Kidney (tissue), 14 donors: Measurements from ENCODE around the gene TBC1D5. TPM values are rescaled to one million over a fixed set of nuclear protein-coding genes. Genes with fewer than 3 reads are reported as not detected.
"Not testable (repeated sequence)": the region's sequence is repeated elsewhere in the genome, so short reads cannot be mapped to it uniquely, and the experiment has no call there.

Experiments
- DNase-seq, 5 donors: peaks; one replicate each; pipeline ENCODE4 v3.0.0-alpha.2; 2013 to 2020
- FAIRE-seq: peaks from 2 replicates; lab custom pipeline; 2012; peaks lifted over from hg19 to GRCh38; lab: Jason Lieb, UNC
- H3K27ac ChIP-seq, 2 donors: one replicate each; pipeline ENCODE4 v1.7.0; 2013; ENCODE audit warnings: low read depth in 2 of 2, low read length in 2 of 2, inconsistent platforms in 1 of 2
- H3K27me3 ChIP-seq: one replicate; pipeline ENCODE4 v1.7.1; 2013; ENCODE audit warnings: low read length, inconsistent platforms; ENCODE audit not compliant: control insufficient read depth, insufficient read depth
- H3K36me3 ChIP-seq, 3 donors: one replicate each; pipeline versions ENCODE4 v1.7.0 to v1.7.1; 2013; ENCODE audit warnings: low read length in 3 of 3, control low read depth in 1 of 3, inconsistent platforms in 1 of 3; ENCODE audit not compliant: insufficient read depth in 3 of 3, control insufficient read depth in 2 of 3
- H3K4me1 ChIP-seq, 3 donors: one replicate each; pipeline versions ENCODE4 v1.7.0 to v1.7.1; 2013; ENCODE audit warnings: low read length in 3 of 3, inconsistent platforms in 1 of 3, low read depth in 1 of 3; ENCODE audit not compliant: control insufficient read depth in 2 of 3, insufficient read depth in 2 of 3
- H3K4me3 ChIP-seq, 3 donors: one replicate each; pipeline versions ENCODE4 v1.7.0 to v1.8.1; 2013; ENCODE audit warnings: low read length in 3 of 3, control low read depth in 1 of 3, inconsistent platforms in 1 of 3
- H3K9ac ChIP-seq, 3 donors: one replicate each; pipeline versions ENCODE4 v1.7.0 to v1.7.1; 2013; ENCODE audit warnings: low read length in 3 of 3, control low read depth in 1 of 3, inconsistent platforms in 1 of 3
- H3K9me3 ChIP-seq, 3 donors: one replicate each; pipeline versions ENCODE4 v1.7.0 to v1.7.1; 2013; ENCODE audit warnings: low read length in 3 of 3, control low read depth in 1 of 3, inconsistent platforms in 1 of 3; ENCODE audit not compliant: control insufficient read depth in 2 of 3, insufficient read depth in 1 of 3
- intact Hi-C: fragments of 100-400 bp; cut with DNase I; formaldehyde crosslinking; loops from one replicate; pipeline ENCODE4 v1.11.1; 2022
- polyA plus RNA-seq: library from polyadenylated mRNA; stranded (reverse); fragments of 350-450 nt; fragmentation: Illumina TruSeq; extraction: RNeasy Lipid Tissue Mini Kit (QIAGEN cat#74804); gene quantifications from one replicate; pipeline ENCODE4 v1.2.3, GENCODE V29; 2014; ENCODE audit warnings: low read depth, low replicate concordance; ENCODE audit not compliant: insufficient read depth
- total RNA-seq: library from RNA; stranded (reverse); fragmentation: NEBNext Ultra II Directional; extraction: Animal tissue kit (Norgen Biotek cat#: 25700); gene quantifications from one replicate; pipeline ENCODE4 v1.2.1, GENCODE V29; 2021
- TF ChIP-seq, protein P1 (sequence below): IDR thresholded peaks from 3 replicates; pipeline ENCODE4 v1.5.1; 2012; ENCODE audit warnings: mild to moderate bottlenecking, moderate library complexity, borderline replicate concordance; ENCODE audit not compliant: insufficient read depth; ENCODE audit errors: extremely low read depth
- donor health status: control.
- donor health status: control.
- donor health status: control.
- donor health status: control.
- donor health status: control.
- donor health status: DM: yes; HTN: yes; CAD: no.
- donor health status: Normal renal cell carcinoma (clear cell type).

Gene TBC1D5
- total and polyA plus RNA-seq, 2 donors from 2014 or later = 9.7 to 77.7 TPM

DNA sequence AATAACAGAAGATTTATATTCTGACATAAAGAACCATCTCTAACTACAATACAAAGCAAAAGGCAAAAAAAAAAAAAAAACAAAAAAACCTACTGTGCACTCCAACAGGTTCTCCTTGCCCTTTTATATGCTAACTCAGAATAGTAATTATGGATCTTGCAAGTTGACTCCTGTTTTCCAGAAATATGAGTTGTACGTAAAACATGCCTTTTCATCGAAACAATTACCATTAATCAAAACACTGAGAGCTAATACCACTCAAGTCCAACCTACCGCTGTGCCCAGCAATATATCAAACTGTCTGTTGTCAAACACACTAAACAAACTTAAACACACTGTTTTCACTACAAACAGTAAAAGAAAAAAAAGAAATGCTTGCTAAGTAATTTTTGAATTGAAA, 389.8 kb downstream of the TBC1D5 start:
- TF ChIP-seq, protein P1, sequence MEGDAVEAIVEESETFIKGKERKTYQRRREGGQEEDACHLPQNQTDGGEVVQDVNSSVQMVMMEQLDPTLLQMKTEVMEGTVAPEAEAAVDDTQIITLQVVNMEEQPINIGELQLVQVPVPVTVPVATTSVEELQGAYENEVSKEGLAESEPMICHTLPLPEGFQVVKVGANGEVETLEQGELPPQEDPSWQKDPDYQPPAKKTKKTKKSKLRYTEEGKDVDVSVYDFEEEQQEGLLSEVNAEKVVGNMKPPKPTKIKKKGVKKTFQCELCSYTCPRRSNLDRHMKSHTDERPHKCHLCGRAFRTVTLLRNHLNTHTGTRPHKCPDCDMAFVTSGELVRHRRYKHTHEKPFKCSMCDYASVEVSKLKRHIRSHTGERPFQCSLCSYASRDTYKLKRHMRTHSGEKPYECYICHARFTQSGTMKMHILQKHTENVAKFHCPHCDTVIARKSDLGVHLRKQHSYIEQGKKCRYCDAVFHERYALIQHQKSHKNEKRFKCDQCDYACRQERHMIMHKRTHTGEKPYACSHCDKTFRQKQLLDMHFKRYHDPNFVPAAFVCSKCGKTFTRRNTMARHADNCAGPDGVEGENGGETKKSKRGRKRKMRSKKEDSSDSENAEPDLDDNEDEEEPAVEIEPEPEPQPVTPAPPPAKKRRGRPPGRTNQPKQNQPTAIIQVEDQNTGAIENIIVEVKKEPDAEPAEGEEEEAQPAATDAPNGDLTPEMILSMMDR = no peak
- Histone ChIP-seq H3K36me3 (no peaks in the 10 kb centered on the region), H3K9ac (no peak overlapping the region), H3K27me3 (no peaks in the 10 kb centered on the region), H3K9me3 (no peaks in the 10 kb centered on the region), H3K4me3 (no peak overlapping the region), H3K4me1 (no peaks in the 10 kb centered on the region), H3K27ac (no peak overlapping the region)
- intact Hi-C loops = no loop called here
- FAIRE-seq (no peak), DNase-seq (no peak)

- intact Hi-C loops, H3K27ac ChIP-seq, H3K36me3 ChIP-seq, DNase-seq, H3K4me3 ChIP-seq, FAIRE-seq, H3K9me3 ChIP-seq, H3K9ac ChIP-seq, H3K27me3 ChIP-seq, H3K4me1 ChIP-seq: not testable (repeated sequence)
Observed at GRCh38 chr3:17351193-17351592, 391.2 kb downstream of the TBC1D5 start.

GRCh38 chr3:17349093-17349492, 393.3 kb downstream of the TBC1D5 start:
- TF ChIP-seq, protein P1 = no peak
- H3K27ac ChIP-seq = no peak overlapping the region
- H3K9me3 ChIP-seq = no peaks in the 10 kb centered on the region
- DNase-seq = no peak
- no peaks in the 10 kb centered on the region for H3K4me1 ChIP-seq
- H3K27me3 ChIP-seq = no peaks in the 10 kb centered on the region
- H3K4me3 ChIP-seq = no peak overlapping the region
- intact Hi-C loops = no loop called here
- FAIRE-seq = no peak
- H3K9ac ChIP-seq = no peak overlapping the region
- H3K36me3 ChIP-seq = no peaks in the 10 kb centered on the region

DNA sequence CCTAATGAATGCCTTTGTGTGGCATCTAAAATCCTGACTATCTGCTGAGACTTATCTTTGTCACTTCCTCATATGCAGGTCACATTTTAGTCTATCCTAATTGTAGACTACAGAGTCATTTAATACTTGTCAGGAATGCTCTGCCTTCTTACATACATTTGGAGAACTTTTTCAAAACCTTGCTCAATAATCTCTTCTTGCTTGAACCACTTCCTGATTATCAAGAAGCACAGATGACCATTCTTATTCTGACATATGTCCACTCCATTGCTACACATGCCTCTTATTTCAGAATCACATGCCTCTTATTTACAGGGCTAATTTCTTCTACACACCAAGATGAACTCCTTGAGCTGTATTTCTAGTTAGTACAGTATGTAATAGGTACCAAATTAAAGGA, 400.3 kb downstream of the TBC1D5 start:
- Histone ChIP-seq H3K27me3 (no peaks in the 10 kb centered on the region), H3K27ac (no peak overlapping the region), H3K4me3 (no peak overlapping the region), H3K9me3 (no peaks in the 10 kb centered on the region), H3K9ac (no peak overlapping the region), H3K36me3 (no peaks in the 10 kb centered on the region), H3K4me1 (no peaks in the 10 kb centered on the region)
- DNase-seq = no peak
- no peak for FAIRE-seq
- TF ChIP-seq, protein P1 = no peak
- intact Hi-C loops = no loop called here
